H9 (cell line): ENCODE data around the gene LNPK. TPM values are rescaled to one million over a fixed set of nuclear protein-coding genes. Genes with fewer than 3 reads are reported as not detected.

Experiments used
- DNase-seq: peaks from one replicate; pipeline ENCODE4 v3.0.0-alpha.2; 2017
- H2AFZ ChIP-seq: one replicate; pipeline ENCODE4 v1.6.1; 2013; ENCODE audit warnings: mild to moderate bottlenecking, low read length, control low read depth, moderate library complexity
- H2AK5ac ChIP-seq: 2 replicates; pipeline ENCODE4 v1.6.1; 2013; ENCODE audit warnings: low read length, control low read depth, mixed read lengths; ENCODE audit not compliant: insufficient read length
- H2BK120ac ChIP-seq: one replicate; pipeline ENCODE4 v1.6.1; 2013; ENCODE audit warnings: low read depth, mild to moderate bottlenecking, low read length, control low read depth, inconsistent platforms; ENCODE audit not compliant: poor library complexity, severe bottlenecking
- H2BK12ac ChIP-seq: 2 replicates; pipeline ENCODE4 v1.6.1; 2013; ENCODE audit warnings: low read length, control low read depth, mixed read lengths, low read depth; ENCODE audit not compliant: insufficient read length
- H2BK15ac ChIP-seq: 2 replicates; pipeline ENCODE4 v1.6.1; 2013; ENCODE audit warnings: low read depth, low read length, control low read depth
- H2BK20ac ChIP-seq: one replicate; pipeline ENCODE4 v1.6.1; 2013; ENCODE audit warnings: low read depth, mild to moderate bottlenecking, low read length, control low read depth, inconsistent platforms; ENCODE audit not compliant: poor library complexity, severe bottlenecking
- H2BK5ac ChIP-seq: 2 replicates; pipeline ENCODE4 v1.6.1; 2013; ENCODE audit warnings: low read length, control low read depth, mixed read lengths; ENCODE audit not compliant: insufficient read length
- H3K14ac ChIP-seq: 2 replicates; pipeline ENCODE4 v1.6.1; 2013; ENCODE audit warnings: low read length, control low read depth; ENCODE audit not compliant: insufficient read depth
- H3K18ac ChIP-seq: 2 replicates; pipeline ENCODE4 v1.6.1; 2013; ENCODE audit warnings: low read depth, mild to moderate bottlenecking, mixed read lengths, low read length, control low read depth; ENCODE audit not compliant: insufficient read length
- H3K23ac ChIP-seq: 2 replicates; pipeline ENCODE4 v1.6.1; 2013; ENCODE audit warnings: low read length, control low read depth, mixed read lengths, low read depth; ENCODE audit not compliant: insufficient read length
- H3K23me2 ChIP-seq: 2 replicates; pipeline ENCODE4 v1.6.1; 2013; ENCODE audit warnings: low read depth, mild to moderate bottlenecking, mixed read lengths, low read length, control low read depth; ENCODE audit not compliant: insufficient read length, poor library complexity, severe bottlenecking
- H3K27ac ChIP-seq: 2 replicates; pipeline ENCODE4 v1.5.1; 2013; ENCODE audit warnings: low read length, control low read depth, mixed read lengths, low read depth; ENCODE audit not compliant: insufficient read length
- H3K27me3 ChIP-seq: 2 replicates; pipeline ENCODE4 v1.6.1; 2013; ENCODE audit warnings: low read length, control low read depth, inconsistent platforms; ENCODE audit not compliant: insufficient read depth
- H3K4ac ChIP-seq: 2 replicates; pipeline ENCODE4 v1.6.1; 2013; ENCODE audit warnings: low read depth, mild to moderate bottlenecking, control low read depth, inconsistent platforms, low read length, moderate library complexity
- H3K4me1 ChIP-seq: 2 replicates; pipeline ENCODE4 v1.6.1; 2013; ENCODE audit warnings: low read length, control low read depth, inconsistent platforms; ENCODE audit not compliant: insufficient read depth
- H3K4me2 ChIP-seq: 2 replicates; pipeline ENCODE4 v1.6.1; 2013; ENCODE audit warnings: low read length, control low read depth, mixed read lengths; ENCODE audit not compliant: insufficient read length, insufficient read depth
- H3K56ac ChIP-seq: 2 replicates; pipeline ENCODE4 v1.6.1; 2013; ENCODE audit warnings: low read depth, mild to moderate bottlenecking, mixed read lengths, low read length, control low read depth; ENCODE audit not compliant: insufficient read length
- H3K79me1 ChIP-seq: 2 replicates; pipeline ENCODE4 v1.6.1; 2013; ENCODE audit warnings: low read depth, mild to moderate bottlenecking, moderate library complexity, low read length, control low read depth, inconsistent platforms; ENCODE audit not compliant: insufficient read depth, poor library complexity, severe bottlenecking
- H3K79me2 ChIP-seq: 2 replicates; pipeline ENCODE4 v1.6.1; 2013; ENCODE audit warnings: low read length, control low read depth, inconsistent platforms; ENCODE audit not compliant: insufficient read depth
- H3K9ac ChIP-seq: 2 replicates; pipeline ENCODE4 v1.6.1; 2013; ENCODE audit warnings: low read length, control low read depth, mixed read lengths; ENCODE audit not compliant: insufficient read length; ENCODE audit errors: extremely low read depth
- H3K9me3 ChIP-seq: one replicate; pipeline ENCODE4 v1.6.1; 2013; ENCODE audit warnings: low read depth, low read length, inconsistent platforms; ENCODE audit not compliant: control insufficient read depth
- H3T11ph ChIP-seq: one replicate; pipeline ENCODE4 v1.6.1; 2013; ENCODE audit warnings: mild to moderate bottlenecking, low read length, control low read depth, inconsistent platforms
- H4K20me1 ChIP-seq: one replicate; pipeline ENCODE4 v1.6.1; 2013; ENCODE audit not compliant: control insufficient read depth, insufficient read length, insufficient read depth
- H4K5ac ChIP-seq: 2 replicates; pipeline ENCODE4 v1.6.1; 2013; ENCODE audit warnings: low read depth, mild to moderate bottlenecking, mixed read lengths, low read length, control low read depth; ENCODE audit not compliant: insufficient read length
- H4K8ac ChIP-seq: replicated peaks from 2 replicates; pipeline ENCODE4 v1.6.1; 2013; ENCODE audit warnings: low read length, control low read depth, mixed read lengths, low read depth; ENCODE audit not compliant: insufficient read length
- H4K91ac ChIP-seq: 2 replicates; pipeline ENCODE4 v1.6.1; 2013; ENCODE audit warnings: low read depth, mild to moderate bottlenecking, moderate library complexity, mixed read lengths, low read length, control low read depth; ENCODE audit not compliant: insufficient read length
- H3K27ac Mint-ChIP-seq, 3 experiments: 2 replicates in 2 of 3; 3 replicates in 1 of 3; pipeline ENCODE4 v1.8.0; 2020 to 2021; ENCODE audit warnings: mixed read lengths in 3 of 3, mild to moderate bottlenecking in 1 of 3, moderate library complexity in 1 of 3
- H3K27me3 Mint-ChIP-seq: 2 replicates; pipeline ENCODE4 v1.8.0; 2021; ENCODE audit warnings: low read depth, mild to moderate bottlenecking, moderate library complexity, mixed read lengths
- H3K36me3 Mint-ChIP-seq, 3 experiments: 2 replicates in 2 of 3; 3 replicates in 1 of 3; pipeline ENCODE4 v1.8.0; 2020 to 2021; ENCODE audit warnings: low read depth in 3 of 3, mixed read lengths in 3 of 3; ENCODE audit not compliant: insufficient read depth in 1 of 3
- H3K4me1 Mint-ChIP-seq, 2 experiments: 2 replicates each; pipeline ENCODE4 v1.8.0; 2020; ENCODE audit warnings: mixed read lengths in 2 of 2
- H3K4me3 Mint-ChIP-seq, 2 experiments: 2 replicates in 1 of 2; 3 replicates in 1 of 2; pipeline ENCODE4 v1.8.0; 2020 to 2021; ENCODE audit warnings: mild to moderate bottlenecking in 2 of 2, mixed read lengths in 2 of 2, moderate library complexity in 1 of 2
- H3K9me3 Mint-ChIP-seq, 2 experiments: 2 replicates in 1 of 2; 3 replicates in 1 of 2; pipeline ENCODE4 v1.8.0; 2020; ENCODE audit warnings: mild to moderate bottlenecking in 2 of 2, mixed read lengths in 2 of 2, moderate library complexity in 1 of 2
- CTCF ChIP-seq: fragments of 200-600 bp; sonication (generic); conservative IDR thresholded peaks from 3 replicates; pipeline ENCODE4 v1.8.0; 2021; ENCODE audit warnings: antibody characterized with exemption, mild to moderate bottlenecking
- WGBS: extraction: QIAGEN DNeasy Blood & Tissue Kit; methylation state at CpG from one replicate; pipeline ENCODE4 v1.1.7; 2013; ENCODE audit warnings: missing lambda C conversion rate, low lambda C conversion rate, mixed read lengths; ENCODE audit not compliant: insufficient read length; ENCODE audit errors: extremely low coverage; 5-methylcytosine and 5-hydroxymethylcytosine counted together
- total RNA-seq: library from RNA; stranded (reverse); gene quantifications from 2 replicates; pipeline ENCODE4 v1.2.1, GENCODE V29; 2021

Gene LNPK
- total RNA-seq, 1 experiment from 2014 or later = 8.5 TPM

- Histone ChIP-seq H4K5ac (no peak overlapping the region), H3K27ac (no peak overlapping the region), H2BK5ac (no peak overlapping the region), H4K20me1 (no peaks in the 10 kb centered on the region), H3K9me3 (no peaks in the 10 kb centered on the region), H3K56ac (no peak overlapping the region), H2AK5ac (no peak overlapping the region), H3T11ph (no peak overlapping the region), H3K23ac (no peak overlapping the region), H3K79me1 (no peaks in the 10 kb centered on the region), H2BK15ac (no peak overlapping the region), H2BK20ac (no peak overlapping the region), H4K91ac (no peak overlapping the region), H3K4me2 (no peak overlapping the region), H2AFZ (no peak overlapping the region), H4K8ac (no peak overlapping the region), H3K23me2 (no peaks in the 10 kb centered on the region), H3K79me2 (no peaks in the 10 kb centered on the region), H3K4me1 (no peaks in the 10 kb centered on the region; the same call in 1 of the 2 replicates), H3K18ac (no peak overlapping the region), H3K4ac (no peak overlapping the region), H2BK12ac (no peak overlapping the region), H3K27me3 (no peaks in the 10 kb centered on the region), H3K14ac (no peak overlapping the region), H2BK120ac (no peak overlapping the region), H3K9ac (no peak overlapping the region)
- H3K27me3 Mint-ChIP-seq = peaks cover 3% of the 10 kb centered on the region; the same call in 1 of the 2 replicates
- H3K27ac Mint-ChIP-seq = no peak overlapping the region
- H3K4me1 Mint-ChIP-seq = peaks cover 16 to 22% of the 10 kb centered on the region in 2 experiments
- no peak for DNase-seq
- no peak for TF ChIP-seq CTCF
- H3K4me3 Mint-ChIP-seq = no peak overlapping the region
- no peaks in the 10 kb centered on the region for H3K36me3 Mint-ChIP-seq
- H3K9me3 Mint-ChIP-seq = no peaks in the 10 kb centered on the region
- WGBS = no CpG with 5 or more reads among the region's 2 CpGs
Measured at GRCh38 chr2:175887776-175888175, 114.3 kb downstream of the LNPK start.
